NCI-H446 (cell line): Measurements from ENCODE around the gene HLA-E.

Source experiments
- DNase-seq, 2 experiments: peaks; one replicate each; lab custom pipeline; 2025; lab: John Stamatoyannopoulos, UW

The HLA-E gene

DNA sequence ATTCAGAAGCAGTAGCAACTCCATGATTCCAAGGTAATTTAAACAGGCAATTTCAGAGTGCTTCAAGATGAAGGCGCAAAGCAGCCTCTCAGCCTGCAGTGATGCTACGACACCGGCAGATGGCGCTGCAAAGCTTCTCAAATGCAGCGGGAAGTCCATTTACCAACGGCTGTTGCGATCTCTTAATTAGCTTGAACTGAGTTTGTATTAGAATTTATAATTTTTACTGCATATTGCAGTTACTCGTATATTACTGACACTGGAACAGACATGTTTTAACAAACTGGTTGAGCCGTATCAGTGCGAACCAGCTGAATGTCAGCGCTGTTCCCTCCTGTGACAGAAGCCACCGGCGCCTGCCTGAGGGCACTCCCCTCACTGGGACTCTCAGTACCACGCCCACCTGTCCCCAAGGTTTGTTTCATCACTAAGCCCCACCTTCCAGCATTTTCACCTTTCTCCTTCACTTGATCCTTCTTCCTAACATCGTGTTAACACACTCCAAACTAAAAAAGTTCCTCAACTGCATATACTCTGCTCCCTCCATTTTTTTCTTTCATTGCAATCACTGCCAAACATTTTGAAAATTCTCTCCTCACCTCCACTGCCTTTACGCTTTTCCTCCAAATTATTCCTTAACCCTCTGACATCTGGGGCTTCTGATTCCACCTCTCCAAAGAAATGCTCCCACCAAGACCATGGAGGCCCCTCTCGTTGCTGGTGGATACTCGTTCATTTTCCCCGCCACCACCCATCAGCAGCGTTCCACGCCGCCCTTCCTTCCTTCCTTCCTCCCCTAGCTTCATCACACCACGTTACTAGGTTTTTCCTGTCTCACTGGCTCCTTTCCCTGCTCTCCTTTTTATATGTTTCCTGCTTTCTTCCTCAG, 52.5 kb downstream of the HLA-E start:
- peak; percentile 52 to 87 for DNase-seq

DNA sequence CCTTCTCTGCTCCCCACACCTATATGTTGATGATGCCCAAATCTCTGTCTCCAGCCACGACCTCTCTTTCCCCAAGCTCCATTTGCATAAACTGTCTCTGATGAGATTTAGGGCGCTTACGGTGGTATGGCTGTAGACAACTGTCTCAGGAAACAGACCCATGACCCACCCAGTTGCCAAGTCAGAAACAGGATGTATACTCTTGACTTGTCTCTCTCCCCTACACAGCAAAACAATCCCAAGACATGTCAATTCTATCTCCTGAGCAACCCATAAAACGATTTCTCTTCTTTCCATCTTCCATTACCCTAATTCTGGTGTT, 53.1 kb downstream of the HLA-E start:
- no peak for DNase-seq

DNA sequence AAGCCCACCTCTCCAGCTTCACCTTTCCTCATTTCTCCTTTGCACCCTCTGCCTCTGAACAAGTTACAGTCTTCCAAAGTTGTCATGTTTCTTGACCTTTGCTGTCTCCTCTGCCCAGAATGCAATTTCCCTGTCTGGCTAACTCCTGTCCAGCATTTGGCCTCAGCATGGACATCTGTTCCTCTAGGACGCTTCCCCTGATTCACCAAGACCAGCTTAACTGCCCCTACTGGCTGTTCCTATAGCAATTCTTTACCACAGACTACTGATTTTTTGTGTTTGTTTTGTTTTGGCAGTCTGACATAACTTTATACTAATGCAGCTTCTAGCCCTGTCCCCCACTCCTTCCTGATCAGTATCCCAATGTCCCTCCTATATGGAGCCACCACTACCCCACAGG, 53.6 kb downstream of the HLA-E start:
- no peak for DNase-seq
